HepG2 (cell line): Measurements from ENCODE around the gene PTCRA. TPM values are rescaled to one million over a fixed set of nuclear protein-coding genes. Genes with fewer than 3 reads are reported as not detected.

Experiments
- HMG20A ChIP-seq: IDR thresholded peaks from 2 replicates; pipeline ENCODE4 v1.6.1; 2016; ENCODE audit warnings: borderline replicate concordance
- KDM5B ChIP-seq: sonication (generic); formaldehyde crosslinking; IDR thresholded peaks from 2 replicates; pipeline ENCODE4 v1.4.0; 2020; ENCODE audit warnings: missing genetic modification reagents, mild to moderate bottlenecking, borderline replicate concordance
- MTA3 ChIP-seq: sonication (generic); formaldehyde crosslinking; IDR thresholded peaks from 2 replicates; pipeline ENCODE4 v1.4.0; 2020; ENCODE audit warnings: missing genetic modification reagents
- MXI1 ChIP-seq: IDR thresholded peaks from 3 replicates; pipeline ENCODE4 v1.6.1; 2012; ENCODE audit warnings: low read depth, low read length, inconsistent platforms, borderline replicate concordance
- NCOA5 ChIP-seq: sonication (generic); formaldehyde crosslinking; IDR thresholded peaks from 2 replicates; pipeline ENCODE4 v1.4.0; 2020; ENCODE audit warnings: missing genetic modification reagents
- PRDM15 ChIP-seq: sonication (generic); formaldehyde crosslinking; IDR thresholded peaks from 2 replicates; pipeline ENCODE4 v1.4.0; 2020; ENCODE audit warnings: missing genetic modification reagents
- RAD21 ChIP-seq: fragments of 450-650 bp; formaldehyde crosslinking; IDR thresholded peaks from 2 replicates; pipeline ENCODE4 v1.5.0; 2020; ENCODE audit warnings: mild to moderate bottlenecking
- RFXAP ChIP-seq: sonication (generic); formaldehyde crosslinking; IDR thresholded peaks from 2 replicates; pipeline ENCODE4 v1.4.0; 2020; ENCODE audit warnings: missing genetic modification reagents, borderline replicate concordance
- RXRB ChIP-seq: IDR thresholded peaks from 2 replicates; pipeline ENCODE4 v1.6.1; 2016; ENCODE audit warnings: borderline replicate concordance, missing genetic modification reagents, missing compliant biosample characterization
- SSRP1 ChIP-seq: IDR thresholded peaks from 2 replicates; pipeline ENCODE4 v1.6.1; 2016; ENCODE audit warnings: control low read depth
- THRA ChIP-seq: sonication (generic); formaldehyde crosslinking; IDR thresholded peaks from 2 replicates; pipeline ENCODE4 v1.4.0; 2020; ENCODE audit warnings: missing genetic modification reagents, borderline replicate concordance
- WIZ ChIP-seq: sonication (generic); formaldehyde crosslinking; IDR thresholded peaks from 2 replicates; pipeline ENCODE4 v1.5.1; 2020; ENCODE audit warnings: mild to moderate bottlenecking, missing genetic modification reagents
- ZBTB44 ChIP-seq: sonication (generic); formaldehyde crosslinking; IDR thresholded peaks from 2 replicates; pipeline ENCODE4 v1.4.0; 2020; ENCODE audit warnings: missing genetic modification reagents
- ZFAT ChIP-seq: sonication (generic); formaldehyde crosslinking; conservative IDR thresholded peaks from 2 replicates; pipeline ENCODE4 v1.8.1; 2023; ENCODE audit warnings: missing genetic modification reagents, inconsistent platforms
- ZFP91 ChIP-seq: sonication (generic); formaldehyde crosslinking; IDR thresholded peaks from 2 replicates; pipeline ENCODE4 v1.9.0; 2022; ENCODE audit warnings: missing genetic modification reagents, mild to moderate bottlenecking, borderline replicate concordance
- ZNF484 ChIP-seq: sonication (generic); formaldehyde crosslinking; IDR thresholded peaks from 2 replicates; pipeline ENCODE4 v1.5.1; 2020; ENCODE audit warnings: mild to moderate bottlenecking, low read depth, missing genetic modification reagents, borderline replicate concordance
- ZNF761 ChIP-seq: sonication (generic); formaldehyde crosslinking; conservative IDR thresholded peaks from 2 replicates; pipeline ENCODE4 v1.4.0; 2020; ENCODE audit warnings: mild to moderate bottlenecking, missing genetic modification reagents
- polyA plus RNA-seq, 8 experiments: library from polyadenylated mRNA; depleted of rRNA in 3 of 8; stranded (reverse) in 7 of 8; unstranded in 1 of 8; fragments of >200 nt; fragmentation: Illumina TruSeq in 4 of 8; extraction: Trizol in 4 of 8; gene quantifications; 2 replicates each; pipeline versions ENCODE4 v1.2.1 to v1.2.3, GENCODE V29; 2011 to 2016; ENCODE audit warnings: low read depth in 4 of 8, missing spikeins in 1 of 8, mixed read lengths in 1 of 8; ENCODE audit not compliant: insufficient read depth in 1 of 8
- total RNA-seq, 5 experiments: library from RNA; depleted of rRNA; stranded (reverse); fragments of >200 nt; fragmentation: Illumina TruSeq; extraction: Trizol; gene quantifications; 2 replicates each; pipeline ENCODE4 v1.2.3, GENCODE V29; 2016; ENCODE audit warnings: low read depth in 1 of 5

PTCRA gene
- total and polyA plus RNA-seq, 2 of the 13 experiments (the other 11 are each of a cell fraction or from before 2014, with no cell fraction given), result not detected

GRCh38 chr6:42960243-42961019 lies 44.6 kb downstream of the PTCRA start, which contains the start of gene GNMT (continued):
- TF ChIP-seq MTA3 (CRISPR knock-in tag), result no peak
- no peak for TF ChIP-seq RFXAP (CRISPR knock-in tag)
- TF ChIP-seq RAD21, result no peak; the same call in 1 of the 2 replicates
- peak; percentile 80 for TF ChIP-seq KDM5B
- no peak; the same call in 1 of the 2 replicates for TF ChIP-seq PRDM15 (CRISPR knock-in tag)
- no peak for TF ChIP-seq ZBTB44 (CRISPR knock-in tag)
- peak; percentile 94 for TF ChIP-seq ZFP91
- peak; percentile 9; the same call in 1 of the 2 replicates for TF ChIP-seq ZNF761 (CRISPR knock-in tag)
- peak; percentile 24 for TF ChIP-seq RXRB
- peak; percentile 58; the same call in 1 of the 2 replicates for TF ChIP-seq WIZ (CRISPR knock-in tag)
- no peak; the same call in 1 of the 2 replicates for TF ChIP-seq ZFAT
- no peak for TF ChIP-seq THRA (CRISPR knock-in tag)
- peak; percentile 84; the same call in 1 of the 3 replicates for TF ChIP-seq MXI1
- no peak for TF ChIP-seq ZNF484 (CRISPR knock-in tag)
- TF ChIP-seq NCOA5 (CRISPR knock-in tag), result no peak
- TF ChIP-seq SSRP1 (CRISPR knock-in tag), result no peak; the same call in 1 of the 2 replicates
- no peak for TF ChIP-seq HMG20A (CRISPR knock-in tag)
